HG03565 (cell line): ENCODE results near the gene HNRNPA1.

Experiments used
- ATAC-seq: cut with Tn5 transposase; IDR thresholded peaks from one replicate; pipeline ENCODE4 v1.9.1; 2021; ENCODE audit warnings: mild to moderate bottlenecking, moderate library complexity; ENCODE audit not compliant: unreplicated experiment

Gene HNRNPA1

DNA sequence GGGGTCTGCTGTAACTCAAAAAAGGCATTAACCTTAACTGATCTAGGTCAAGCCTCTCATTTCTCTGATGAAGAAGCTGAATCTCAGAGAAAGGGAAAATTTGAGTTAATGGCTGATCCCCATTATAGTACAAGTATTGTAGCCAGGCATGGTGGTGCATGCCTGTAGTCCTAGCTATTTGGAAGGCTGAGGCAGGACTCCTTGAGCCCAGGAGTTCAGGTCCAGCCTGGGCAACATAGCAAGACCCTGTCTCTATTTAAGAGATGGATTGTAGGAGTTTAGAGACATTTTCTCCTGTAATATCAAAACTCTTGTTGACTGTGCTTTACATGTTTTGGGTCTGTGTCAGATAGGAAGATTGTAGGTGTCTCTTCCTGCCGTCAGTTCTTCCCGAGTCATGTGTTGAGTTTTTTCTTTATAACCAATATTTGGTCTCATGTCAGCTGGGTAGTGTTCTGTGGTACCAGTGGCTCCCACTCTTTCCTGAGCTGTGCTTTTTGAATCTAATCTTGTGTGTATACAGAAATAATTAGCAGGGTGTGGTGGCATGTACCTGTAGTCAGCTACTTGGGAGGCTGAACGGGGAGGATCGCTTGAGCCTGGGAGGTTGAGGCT lies 53.0 kb downstream of the HNRNPA1 start:
- ATAC-seq: no peak
